Tibial nerve (tissue), 4 donors: ENCODE results near the gene CHRNA9.

ENCODE experiments used
- CTCF ChIP-seq, 5 experiments: fragments of 200-600 bp in 3 of 5; fragments of 450-650 bp in 2 of 5; sonication (generic) in 3 of 5; IDR thresholded peaks; one replicate each; pipeline ENCODE4 v1.5.1; 2016 to 2019; ENCODE audit warnings: antibody characterized with exemption in 5 of 5, mild to moderate bottlenecking in 3 of 5, moderate library complexity in 2 of 5
- EP300 ChIP-seq, 2 donors: sonication (generic); formaldehyde crosslinking; IDR thresholded peaks; one replicate each; pipeline ENCODE4 v1.6.1; 2017; ENCODE audit warnings: antibody characterized with exemption in 2 of 2, mild to moderate bottlenecking in 1 of 2

GRCh38 chr4:40325406-40326019, 9.6 kb upstream of the CHRNA9 start:
- TF ChIP-seq EP300 (IDR thresholded peaks at IDR 0.05) (no peak), CTCF (IDR thresholded peaks at IDR 0.05) (peak in 4 of 5 experiments; percentile 31 to 75 (median 44))
